Subcutaneous abdominal adipose tissue (tissue), 5 donors: Measurements from ENCODE around the gene SUPT3H.

Experiments used
- H3K27ac ChIP-seq: one replicate; pipeline ENCODE4 v1.7.0; 2013; ENCODE audit warnings: low read depth, mild to moderate bottlenecking, inconsistent platforms, low read length, moderate library complexity
- H3K27me3 ChIP-seq, 5 donors: one replicate each; pipeline ENCODE4 v1.7.0; 2013; ENCODE audit warnings: low read length in 5 of 5, inconsistent platforms in 1 of 5; ENCODE audit not compliant: control insufficient read depth in 5 of 5, insufficient read depth in 4 of 5
- H3K36me3 ChIP-seq, 5 donors: one replicate each; pipeline ENCODE4 v1.7.0; 2013; ENCODE audit warnings: low read length in 5 of 5; ENCODE audit not compliant: control insufficient read depth in 5 of 5, insufficient read depth in 5 of 5
- H3K4me1 ChIP-seq, 5 donors: one replicate each; pipeline ENCODE4 v1.7.0; 2013; ENCODE audit warnings: low read length in 5 of 5, mild to moderate bottlenecking in 3 of 5, moderate library complexity in 1 of 5; ENCODE audit not compliant: control insufficient read depth in 5 of 5, insufficient read depth in 5 of 5
- H3K4me3 ChIP-seq, 5 donors: one replicate each; pipeline ENCODE4 v1.7.0; 2013; ENCODE audit warnings: low read length in 5 of 5, low read depth in 1 of 5
- H3K9ac ChIP-seq, 5 donors: one replicate each; pipeline ENCODE4 v1.7.0; 2013; ENCODE audit warnings: low read length in 5 of 5, mild to moderate bottlenecking in 4 of 5, moderate library complexity in 3 of 5
- H3K9me3 ChIP-seq, 5 donors: one replicate each; pipeline ENCODE4 v1.7.0; 2013; ENCODE audit warnings: low read length in 5 of 5; ENCODE audit not compliant: control insufficient read depth in 5 of 5
- donor health status: healthy.
- donor health status: healthy.
- donor health status: healthy.
- donor health status: healthy.
- donor health status: healthy.

The SUPT3H gene

GRCh38 chr6:44842616-44843015, 535.1 kb downstream of the SUPT3H start:
- Histone ChIP-seq H3K9me3 (no peaks in the 10 kb centered on the region), H3K9ac (no peak overlapping the region)

DNA sequence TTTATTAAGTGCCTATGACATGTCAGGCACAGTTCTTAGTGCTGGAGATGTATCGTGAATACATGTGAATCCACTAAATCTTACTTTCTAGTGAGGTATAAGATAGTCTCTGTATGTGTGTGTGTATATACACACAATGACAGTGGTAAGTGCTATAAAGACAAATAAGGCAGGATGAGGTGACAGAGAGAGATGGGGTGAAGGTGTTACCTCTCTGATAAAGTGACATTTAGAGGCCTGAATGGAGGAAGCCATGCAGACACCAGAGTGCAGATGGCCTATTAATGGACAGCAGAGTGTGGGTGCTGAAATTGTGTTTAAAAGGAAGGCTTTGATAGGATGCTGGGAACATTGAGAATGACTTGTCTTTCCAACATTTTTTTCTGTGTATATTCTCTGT, 535.9 kb downstream of the SUPT3H start:
- Histone ChIP-seq H3K27me3 (no peaks in the 10 kb centered on the region), H3K27ac (no peak overlapping the region), H3K4me1 (peaks cover 0 to 8% (median 0%) of the 10 kb centered on the region in 5 donors)

More at GRCh38 chr6:44842616-44843015, 535.1 kb downstream of the SUPT3H start:
- Histone ChIP-seq H3K36me3 (no peaks in the 10 kb centered on the region), H3K4me3 (no peak overlapping the region), H3K4me1 (no peaks in the 10 kb centered on the region), H3K27ac (no peak overlapping the region), H3K27me3 (no peaks in the 10 kb centered on the region)

GRCh38 chr6:44837741-44838140, 540.0 kb downstream of the SUPT3H start:
- Histone ChIP-seq H3K9me3 (no peaks in the 10 kb centered on the region), H3K4me3 (no peak overlapping the region), H3K27ac (no peak overlapping the region), H3K9ac (no peak overlapping the region), H3K27me3 (no peaks in the 10 kb centered on the region), H3K36me3 (no peaks in the 10 kb centered on the region), H3K4me1 (peaks cover 0 to 19% (median 2%) of the 10 kb centered on the region in 5 donors)

More for the DNA sequence above, 535.9 kb downstream of the SUPT3H start:
- no peaks in the 10 kb centered on the region for H3K36me3 ChIP-seq
- H3K4me3 ChIP-seq, result no peak overlapping the region
- H3K9me3 ChIP-seq, result no peaks in the 10 kb centered on the region
- no peak overlapping the region for H3K9ac ChIP-seq

- no peaks in the 10 kb centered on the region for H3K36me3 ChIP-seq
- H3K4me3 ChIP-seq, result no peak overlapping the region
- H3K9ac ChIP-seq, result no peak overlapping the region
- no peaks in the 10 kb centered on the region for H3K27me3 ChIP-seq
- H3K27ac ChIP-seq, result no peak overlapping the region
- H3K4me1 ChIP-seq, result peaks cover 0 to 19% (median 2%) of the 10 kb centered on the region in 5 donors
- H3K9me3 ChIP-seq, result no peaks in the 10 kb centered on the region
These were observed 540.5 kb downstream of the SUPT3H start for GRCh38 chr6:44837255-44837654.

GRCh38 chr6:44833248-44833647, 544.5 kb downstream of the SUPT3H start:
- peaks cover 0 to 25% (median 2%) of the 10 kb centered on the region in 5 donors for H3K4me1 ChIP-seq
- H3K27me3 ChIP-seq, result no peaks in the 10 kb centered on the region
- no peak overlapping the region for H3K4me3 ChIP-seq
- no peaks in the 10 kb centered on the region for H3K9me3 ChIP-seq
- H3K27ac ChIP-seq, result no peak overlapping the region
- H3K36me3 ChIP-seq, result no peaks in the 10 kb centered on the region
- no peak overlapping the region for H3K9ac ChIP-seq

DNA sequence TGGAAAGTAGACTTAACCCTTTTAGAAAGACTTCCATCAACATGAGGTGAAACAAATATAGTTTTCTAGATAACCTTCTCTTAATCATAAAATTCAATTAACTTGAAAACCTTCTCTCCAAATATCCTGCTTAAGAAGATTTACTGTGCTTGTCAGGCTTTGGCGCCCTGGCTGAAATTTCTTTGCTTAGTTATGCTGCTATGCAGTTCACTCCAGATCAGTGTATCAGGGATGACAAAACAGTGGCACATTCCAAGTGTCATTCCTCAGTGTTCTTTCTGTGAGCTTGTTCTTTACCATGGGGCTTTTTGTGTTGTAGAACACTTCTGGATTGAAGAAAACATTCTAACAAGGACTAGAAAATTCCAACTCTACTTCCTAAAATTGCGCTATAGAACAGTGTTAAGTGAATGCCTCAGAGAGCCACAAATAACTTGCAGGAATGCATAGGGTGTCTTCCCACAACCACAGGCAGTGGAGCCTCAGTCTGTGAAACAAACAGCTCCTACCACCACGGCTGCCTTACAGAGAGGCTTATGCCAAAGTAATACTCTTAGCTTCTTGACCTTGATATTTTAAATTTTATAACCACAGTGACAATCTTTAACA, 546.6 kb downstream of the SUPT3H start:
- no peaks in the 10 kb centered on the region for H3K27me3 ChIP-seq
- no peaks in the 10 kb centered on the region for H3K36me3 ChIP-seq
- H3K9me3 ChIP-seq, result no peaks in the 10 kb centered on the region
- no peak overlapping the region for H3K9ac ChIP-seq
- no peak overlapping the region for H3K4me3 ChIP-seq
- no peak overlapping the region for H3K27ac ChIP-seq
- peaks cover 0 to 16% (median 2%) of the 10 kb centered on the region in 5 donors for H3K4me1 ChIP-seq

GRCh38 chr6:44829836-44830235, 547.9 kb downstream of the SUPT3H start:
- H3K4me1 ChIP-seq, result peaks cover 0 to 23% (median 2%) of the 10 kb centered on the region in 5 donors
- no peaks in the 10 kb centered on the region for H3K27me3 ChIP-seq
- H3K9ac ChIP-seq, result no peak overlapping the region
- no peaks in the 10 kb centered on the region for H3K36me3 ChIP-seq
- H3K9me3 ChIP-seq, result no peaks in the 10 kb centered on the region
- H3K27ac ChIP-seq, result no peak overlapping the region
- H3K4me3 ChIP-seq, result no peak overlapping the region

- H3K4me3 ChIP-seq, result no peak overlapping the region
- H3K27me3 ChIP-seq, result no peaks in the 10 kb centered on the region
- H3K27ac ChIP-seq, result no peak overlapping the region
- no peaks in the 10 kb centered on the region for H3K36me3 ChIP-seq
- H3K9ac ChIP-seq, result no peak overlapping the region
- H3K4me1 ChIP-seq, result peaks cover 0 to 19% (median 2%) of the 10 kb centered on the region in 5 donors
- H3K9me3 ChIP-seq, result no peaks in the 10 kb centered on the region
These were observed 549.0 kb downstream of the SUPT3H start for GRCh38 chr6:44828780-44829179.

GRCh38 chr6:44826025-44826676, 551.6 kb downstream of the SUPT3H start:
- Histone ChIP-seq H3K9ac (no peak overlapping the region), H3K27ac (no peak overlapping the region), H3K4me1 (peaks cover 0 to 12% (median 0%) of the 10 kb centered on the region in 5 donors), H3K27me3 (no peaks in the 10 kb centered on the region), H3K4me3 (no peak overlapping the region), H3K9me3 (no peaks in the 10 kb centered on the region), H3K36me3 (no peaks in the 10 kb centered on the region)

GRCh38 chr6:44825273-44825672, 552.5 kb downstream of the SUPT3H start:
- Histone ChIP-seq H3K9ac (no peak overlapping the region), H3K4me1 (peaks cover 0 to 12% (median 0%) of the 10 kb centered on the region in 5 donors), H3K9me3 (no peaks in the 10 kb centered on the region), H3K27ac (no peak overlapping the region), H3K4me3 (no peak overlapping the region), H3K36me3 (no peaks in the 10 kb centered on the region), H3K27me3 (no peaks in the 10 kb centered on the region)
